MV-4-11 (cell line): ENCODE data around the gene LRFN2.

Experiments used
- DNase-seq: peaks from one replicate; lab custom pipeline; 2025; lab: John Stamatoyannopoulos, UW

LRFN2 gene

GRCh38 chr6:40586369-40587201, 579 bp downstream of the LRFN2 start:
- no peak for DNase-seq

- peak; percentile 2 for DNase-seq
These were observed 1.4 kb downstream of the LRFN2 start for GRCh38 chr6:40585651-40586269.

- no peak for DNase-seq
These were observed 1.9 kb downstream of the LRFN2 start for GRCh38 chr6:40585223-40585622.

DNA sequence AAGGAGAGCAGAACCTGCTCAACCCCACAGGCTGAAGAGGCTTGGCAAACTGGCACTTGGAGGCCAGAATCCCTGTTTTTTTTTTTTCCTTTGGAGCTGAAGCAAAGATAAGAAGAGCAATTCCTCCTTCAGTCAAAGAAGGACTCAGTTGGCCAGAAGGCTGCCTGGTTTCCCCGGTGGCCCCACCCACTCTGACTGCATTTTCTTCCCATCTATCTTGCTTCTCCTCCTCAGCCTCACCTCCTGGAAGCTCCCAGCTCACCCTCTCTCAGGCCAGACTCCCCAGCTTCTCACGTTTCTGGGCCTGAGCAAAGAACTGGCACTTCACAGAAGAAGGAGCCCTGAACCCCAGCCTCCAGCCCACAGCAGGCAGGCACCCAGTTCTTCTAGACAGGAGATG, 2.4 kb downstream of the LRFN2 start:
- no peak for DNase-seq

DNA sequence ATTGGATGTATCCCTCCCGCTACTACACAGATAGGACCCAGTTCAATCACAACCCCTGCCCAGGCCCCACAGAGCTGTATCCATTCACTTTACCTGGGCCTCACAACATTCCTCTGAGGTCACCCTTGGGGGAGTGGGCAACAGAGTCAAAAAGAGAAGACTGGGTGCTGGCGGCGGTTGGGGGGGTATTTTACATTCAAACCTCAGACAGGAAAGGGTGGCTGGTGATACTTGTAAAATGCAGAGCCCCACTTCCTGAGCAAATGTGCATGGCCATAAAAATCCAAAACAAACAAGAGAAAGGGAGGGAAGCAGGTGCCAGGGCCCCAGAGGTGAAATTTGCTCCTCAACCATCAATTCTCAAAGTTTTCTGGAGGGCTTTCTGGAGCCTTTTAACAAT, 3.5 kb downstream of the LRFN2 start:
- DNase-seq: no peak

DNA sequence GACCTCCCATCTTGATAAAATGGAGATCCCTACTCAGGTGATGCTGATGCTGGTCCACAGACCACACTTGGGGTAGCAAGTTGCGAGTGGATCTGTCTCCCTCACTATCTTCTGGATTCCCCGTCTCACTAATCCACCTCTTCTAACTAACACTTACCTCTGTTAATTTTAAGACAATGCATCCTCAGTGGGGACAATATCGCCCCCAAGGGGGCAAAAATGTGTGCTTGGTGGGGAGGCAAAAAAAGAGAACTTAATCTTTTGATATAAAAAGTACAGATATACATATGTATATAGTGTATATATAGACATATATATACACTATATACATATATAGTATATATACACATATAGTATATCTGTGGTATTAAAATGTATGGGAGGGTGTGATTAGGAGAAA, 4.3 kb downstream of the LRFN2 start:
- DNase-seq: no peak

DNA sequence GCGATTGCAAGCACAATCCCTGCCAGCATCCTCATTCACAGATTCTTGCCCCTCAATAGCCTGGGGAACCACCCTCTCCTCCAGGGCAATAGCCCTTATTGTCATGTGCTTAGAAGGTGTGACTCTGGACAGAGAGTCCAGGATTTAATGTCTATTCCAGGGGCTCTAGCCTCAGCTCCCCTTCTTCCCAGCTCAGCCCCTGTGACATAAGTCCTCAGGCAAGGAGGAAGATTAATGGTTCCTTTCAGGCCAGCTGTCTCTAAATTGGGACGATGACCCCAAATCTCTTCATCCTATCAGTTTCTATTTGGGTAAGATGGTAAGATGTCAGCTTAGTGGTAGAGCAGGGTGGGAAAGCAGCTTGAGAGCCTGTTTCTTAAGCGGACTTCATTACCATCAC, 8.1 kb downstream of the LRFN2 start:
- no peak for DNase-seq

- DNase-seq: no peak
These were observed 9.5 kb downstream of the LRFN2 start for GRCh38 chr6:40577672-40578071.

GRCh38 chr6:40573221-40573620, 13.9 kb downstream of the LRFN2 start:
- peak; percentile 28 for DNase-seq

DNA sequence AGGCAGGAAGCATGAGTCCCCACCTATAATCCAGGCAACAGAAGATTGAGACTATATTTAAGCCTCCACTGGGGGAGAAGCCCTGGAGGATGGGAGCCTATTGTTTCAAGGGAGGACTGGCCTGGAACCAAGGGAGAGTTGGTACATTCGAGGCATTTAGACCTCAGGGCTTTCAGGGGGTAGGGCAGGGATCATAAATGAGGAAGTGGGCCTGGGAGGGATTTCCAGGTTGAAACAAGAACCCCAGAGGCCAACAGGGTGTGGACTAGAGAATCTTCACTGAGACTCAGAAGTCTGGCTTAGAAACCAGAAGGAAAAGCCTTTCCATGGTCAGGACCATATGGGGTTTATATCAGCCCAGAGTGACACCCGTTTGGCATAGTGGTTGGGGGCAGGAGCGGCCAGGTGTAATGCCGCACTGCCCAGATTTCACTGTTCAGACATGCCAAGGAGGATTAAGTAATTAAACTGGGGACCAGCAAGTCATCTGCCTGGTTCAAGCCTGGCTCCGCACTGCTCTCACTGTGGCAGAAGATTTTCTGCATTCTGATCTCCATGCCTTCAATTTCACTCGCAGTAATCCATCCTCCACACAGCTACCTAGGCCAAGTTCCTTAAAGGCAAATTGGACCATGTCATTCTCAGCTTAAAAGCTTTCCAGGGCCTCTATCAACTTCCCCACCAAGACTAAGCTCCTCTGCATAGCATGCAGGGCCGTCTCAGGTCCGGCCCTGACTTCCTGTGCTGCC, 17.8 kb downstream of the LRFN2 start:
- no peak for DNase-seq

- DNase-seq: no peak
These were observed 19.0 kb downstream of the LRFN2 start for GRCh38 chr6:40568062-40568708.

DNA sequence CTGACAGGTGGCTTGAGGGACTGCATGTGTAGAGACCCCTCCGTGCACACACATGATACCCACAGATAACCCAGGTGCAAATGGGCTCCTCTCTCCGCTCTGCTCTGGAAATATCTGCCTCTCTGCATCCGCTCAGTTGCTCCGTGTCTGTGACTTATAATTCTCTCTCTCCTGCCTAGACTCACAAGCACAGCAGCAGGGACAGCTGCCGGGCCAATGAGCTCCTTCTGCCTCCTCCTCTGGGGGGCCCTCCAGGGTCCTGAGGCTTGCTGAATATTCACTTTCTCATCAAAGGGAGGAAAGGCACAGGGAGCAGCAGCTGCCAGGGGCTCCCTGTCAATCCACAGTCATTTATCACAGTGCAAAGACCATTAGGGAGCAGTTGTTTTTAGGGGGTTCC, 24.1 kb downstream of the LRFN2 start:
- no peak for DNase-seq

- no peak for DNase-seq
These were observed 28.1 kb downstream of the LRFN2 start for GRCh38 chr6:40559056-40559455.

- DNase-seq: no peak
These were observed 29.1 kb downstream of the LRFN2 start for GRCh38 chr6:40558102-40558501.

- DNase-seq: no peak
These were observed 30.3 kb downstream of the LRFN2 start for GRCh38 chr6:40556881-40557280.

DNA sequence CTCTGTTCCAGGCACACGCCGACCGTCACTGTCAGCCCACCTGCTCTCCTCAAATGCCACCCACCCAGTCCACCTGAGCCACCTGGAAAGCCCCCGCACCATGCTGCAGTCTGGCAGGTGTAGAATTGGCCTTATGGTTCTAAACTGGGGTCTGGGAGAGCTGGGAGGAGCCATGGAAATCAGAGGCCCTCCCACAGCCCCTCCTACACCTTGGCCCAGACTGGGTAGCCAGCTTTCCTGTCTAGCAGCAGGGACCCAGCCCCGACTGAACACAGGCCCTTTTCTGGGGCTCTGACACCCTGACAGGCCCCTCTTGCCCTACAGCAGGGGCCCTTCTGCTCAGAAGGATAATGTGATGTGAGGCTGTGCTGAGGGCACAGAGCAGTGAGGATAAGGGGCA, 31.1 kb downstream of the LRFN2 start:
- DNase-seq: no peak

- DNase-seq: no peak
These were observed 32.1 kb downstream of the LRFN2 start for GRCh38 chr6:40555092-40555491.

GRCh38 chr6:40552941-40553340, 34.2 kb downstream of the LRFN2 start:
- DNase-seq: no peak

DNA sequence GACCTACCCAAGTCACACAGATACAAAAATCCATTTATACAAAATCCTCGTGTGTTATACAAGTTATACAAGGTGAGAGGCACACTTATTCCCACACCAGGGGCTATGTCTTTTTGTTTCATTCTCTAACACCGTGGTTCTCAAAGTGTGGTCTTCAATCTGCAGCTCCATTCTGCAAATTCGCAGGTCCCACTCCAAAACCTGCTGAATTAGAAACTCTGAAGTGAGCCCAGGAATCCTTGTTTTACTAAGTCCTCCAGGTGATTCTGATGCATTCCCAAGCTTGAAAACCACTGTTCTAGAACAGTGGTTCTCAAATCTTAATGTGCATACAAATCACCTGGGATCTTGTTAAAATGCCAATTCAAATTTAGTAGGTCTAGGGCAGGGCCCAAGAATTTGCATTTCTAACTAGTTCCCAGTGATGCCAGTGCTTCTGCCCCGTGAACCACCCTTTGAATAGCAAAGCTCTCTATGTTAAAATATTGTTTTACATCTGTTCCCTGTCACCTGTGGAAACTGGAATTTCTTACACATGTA, 35.1 kb downstream of the LRFN2 start:
- no peak for DNase-seq

DNA sequence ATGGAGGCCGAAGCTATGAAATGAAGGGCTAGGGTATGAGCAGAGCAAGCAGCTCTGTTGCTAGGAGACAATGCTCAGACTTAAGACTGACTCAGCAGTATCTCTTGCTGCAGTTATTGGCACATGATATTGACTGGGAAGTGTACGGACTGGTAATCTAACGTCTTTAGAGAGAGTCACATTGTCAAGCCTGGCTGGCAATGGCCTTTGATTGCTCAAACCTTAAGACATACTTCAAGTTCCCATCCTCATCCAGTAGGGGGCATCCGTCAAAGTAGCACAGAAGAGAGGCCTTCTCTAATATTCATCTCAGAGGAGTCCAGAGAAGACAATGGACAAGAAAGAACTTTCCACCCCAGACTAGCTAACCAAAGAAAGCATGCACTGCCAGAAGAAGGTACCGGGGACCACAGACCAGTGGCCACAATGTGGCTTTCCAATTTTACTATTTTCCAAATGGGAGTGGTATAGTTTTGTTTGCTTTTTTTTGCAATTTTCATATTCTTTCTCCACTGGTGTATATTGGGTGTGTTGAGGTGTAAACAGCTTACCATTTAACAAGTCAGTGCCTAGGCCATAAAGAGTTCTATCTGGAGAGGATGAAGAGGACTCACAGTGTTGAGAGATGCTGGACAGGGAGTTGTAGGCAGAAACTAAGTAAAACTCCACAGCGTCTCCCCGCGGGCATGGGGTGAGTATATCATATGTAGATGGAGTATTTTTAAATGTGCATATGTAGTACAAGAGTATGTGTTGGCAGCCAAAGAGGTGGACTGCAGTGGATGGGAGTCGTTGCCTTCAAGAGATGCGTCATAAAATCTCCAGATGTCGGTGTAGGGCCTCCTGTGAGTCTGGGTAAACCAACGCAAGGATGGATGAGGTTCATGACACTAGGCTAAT, 36.7 kb downstream of the LRFN2 start:
- DNase-seq: peak; percentile 55

GRCh38 chr6:40545954-40546353, 41.2 kb downstream of the LRFN2 start:
- no peak for DNase-seq
